GM23248 (cell line): ENCODE measurements around the gene SEMA5B.

Source experiments
- EZH2 ChIP-seq: fragments of 200-600 bp; sonication (generic); IDR thresholded peaks from 2 replicates; pipeline ENCODE4 v1.6.1; 2018; ENCODE audit warnings: antibody characterized with exemption, mild to moderate bottlenecking; ENCODE audit not compliant: insufficient read depth, poor library complexity, severe bottlenecking
- EZH2phosphoT487 ChIP-seq: fragments of 200-600 bp; sonication (generic); IDR thresholded peaks from 2 replicates; pipeline ENCODE4 v1.6.1; 2018; ENCODE audit warnings: antibody characterized with exemption, moderate library complexity, mild to moderate bottlenecking, low read depth; ENCODE audit not compliant: insufficient read depth

DNA sequence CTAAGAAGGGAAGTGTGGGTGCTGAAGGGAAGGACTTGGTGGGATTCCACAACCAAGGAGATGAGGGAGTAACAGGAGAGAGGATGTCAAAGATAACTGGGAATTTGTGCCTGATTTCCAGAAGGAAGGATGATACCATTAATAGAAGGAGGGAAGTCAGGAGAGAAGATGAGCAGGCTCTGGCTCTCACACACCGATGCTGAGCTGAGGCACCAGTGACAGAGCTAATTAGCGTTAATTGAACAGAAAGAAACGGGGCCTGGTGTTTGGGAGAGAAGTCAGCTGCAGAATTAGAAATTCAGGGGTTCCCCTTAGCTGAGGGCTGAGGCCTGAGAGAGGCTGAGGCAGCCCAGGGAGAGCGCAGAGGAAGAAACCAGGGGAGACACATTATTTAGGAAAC lies 27.4 kb upstream of the SEMA5B start:
- TF ChIP-seq EZH2: no peak
- no peak for TF ChIP-seq EZH2phosphoT487
